ENCODE results near the gene RAPGEF2.

GRCh38 chr4:159210975-159211374 is 108.1 kb downstream of the RAPGEF2 start:
- TF ChIP-seq YY1 (IDR thresholded peaks at IDR 0.05; ENCODE audit: insufficient read depth, insufficient read length), result no peak
- TF ChIP-seq ZNF274 (IDR thresholded peaks at IDR 0.05; ENCODE audit: low read depth, low read length), result no peak
